Measurements from ENCODE around the gene CHST15.

The CHST15 gene

DNA sequence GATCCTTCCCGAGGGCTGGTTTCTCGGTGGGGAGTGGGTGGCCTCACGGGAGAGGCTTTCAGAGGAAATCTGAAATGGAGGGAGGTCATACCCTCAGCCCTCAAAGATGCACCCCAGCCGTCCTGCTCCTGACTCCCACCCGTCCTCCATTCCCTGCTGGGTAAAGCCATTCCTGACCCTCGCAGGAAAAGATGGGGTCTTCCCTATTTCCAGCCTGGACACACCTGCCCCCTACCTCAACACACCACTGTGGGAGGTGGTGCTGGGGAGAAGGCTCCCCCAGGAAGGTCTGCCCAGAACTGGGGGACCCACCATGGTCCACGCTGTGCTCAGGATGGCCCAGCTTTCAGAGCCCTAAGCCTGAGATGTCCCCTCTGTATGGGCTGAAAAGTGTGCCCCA lies 86.9 kb downstream of the CHST15 start:
- DNase-seq, result no peak

- DNase-seq, result no peak
Observed at GRCh38 chr10:124005991-124006392, 87.4 kb downstream of the CHST15 start.

GRCh38 chr10:124005091-124005490 lies 88.3 kb downstream of the CHST15 start:
- DNase-seq, result no peak

- no peak for DNase-seq
Observed at GRCh38 chr10:124004663-124005004, 88.8 kb downstream of the CHST15 start.

- no peak for DNase-seq
Observed at GRCh38 chr10:124003871-124004662, 89.3 kb downstream of the CHST15 start.

DNA sequence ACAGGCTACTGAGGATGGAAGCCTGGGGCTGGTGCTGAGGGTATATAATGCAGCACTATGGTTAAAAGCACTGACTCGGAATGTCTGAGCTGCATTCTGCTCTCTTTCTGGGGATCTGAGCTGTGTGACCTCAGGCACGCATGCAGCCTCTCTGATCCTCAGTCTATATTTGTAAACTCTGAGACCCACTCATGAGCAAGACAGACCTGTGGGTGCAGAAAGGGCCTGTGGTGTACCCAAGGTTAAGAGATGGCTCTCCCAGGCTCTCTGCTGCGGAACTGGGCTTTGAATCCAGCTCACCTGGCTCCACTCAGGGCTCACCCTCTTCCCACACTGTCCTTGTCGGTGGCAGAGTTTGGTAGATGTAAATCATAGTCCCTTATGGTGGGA lies 89.9 kb downstream of the CHST15 start:
- no peak for DNase-seq

DNA sequence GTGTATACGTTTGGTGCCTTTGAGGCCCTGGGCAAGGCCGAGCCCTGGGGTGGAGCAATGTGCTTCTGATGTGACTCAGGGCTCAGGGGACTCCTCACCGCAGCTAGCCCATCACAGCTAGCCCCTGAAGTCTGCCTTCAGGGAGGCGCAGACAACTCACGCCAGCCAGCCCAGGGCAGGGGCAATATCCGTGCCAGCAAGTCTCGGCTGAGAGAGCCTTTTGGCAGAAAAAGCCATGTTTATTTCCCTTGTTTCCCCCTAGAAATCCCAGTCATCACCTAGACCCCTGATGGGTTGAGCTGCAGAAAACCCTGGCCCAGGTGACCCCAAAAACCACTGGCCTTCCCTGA lies 90.4 kb downstream of the CHST15 start:
- DNase-seq, result no peak

DNA sequence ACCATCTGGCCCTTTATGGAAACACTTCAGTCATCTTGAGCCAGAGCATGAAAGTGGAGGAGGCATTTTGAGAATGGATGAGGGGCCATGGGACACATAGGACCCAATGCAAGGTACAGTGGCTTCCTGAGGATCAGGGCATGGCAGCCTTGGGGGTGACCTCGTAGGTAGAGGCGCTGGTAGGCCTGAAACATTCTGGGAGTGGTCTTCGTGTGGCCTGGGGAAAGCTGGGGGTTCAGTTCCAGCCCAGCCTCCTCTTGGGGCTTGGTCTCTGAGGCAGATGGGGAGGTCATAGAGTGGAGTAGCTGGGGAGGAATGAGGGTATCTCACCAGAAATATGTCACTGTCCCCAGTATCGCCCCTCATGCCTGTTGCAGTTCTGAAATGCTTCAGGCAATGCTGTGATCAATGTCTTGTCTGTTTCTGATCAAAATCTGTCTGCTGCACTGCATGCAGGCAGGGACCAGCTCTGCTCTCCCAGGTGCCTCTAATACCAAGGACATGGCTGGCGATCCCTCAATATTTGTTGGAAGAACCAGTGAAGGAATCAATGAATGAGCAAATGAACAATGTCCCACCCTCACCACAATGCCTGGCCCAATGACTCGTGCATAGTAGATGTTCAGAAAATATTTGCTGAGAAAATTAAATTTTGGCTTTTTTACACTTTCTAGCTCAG lies 90.9 kb downstream of the CHST15 start:
- DNase-seq, result no peak

DNA sequence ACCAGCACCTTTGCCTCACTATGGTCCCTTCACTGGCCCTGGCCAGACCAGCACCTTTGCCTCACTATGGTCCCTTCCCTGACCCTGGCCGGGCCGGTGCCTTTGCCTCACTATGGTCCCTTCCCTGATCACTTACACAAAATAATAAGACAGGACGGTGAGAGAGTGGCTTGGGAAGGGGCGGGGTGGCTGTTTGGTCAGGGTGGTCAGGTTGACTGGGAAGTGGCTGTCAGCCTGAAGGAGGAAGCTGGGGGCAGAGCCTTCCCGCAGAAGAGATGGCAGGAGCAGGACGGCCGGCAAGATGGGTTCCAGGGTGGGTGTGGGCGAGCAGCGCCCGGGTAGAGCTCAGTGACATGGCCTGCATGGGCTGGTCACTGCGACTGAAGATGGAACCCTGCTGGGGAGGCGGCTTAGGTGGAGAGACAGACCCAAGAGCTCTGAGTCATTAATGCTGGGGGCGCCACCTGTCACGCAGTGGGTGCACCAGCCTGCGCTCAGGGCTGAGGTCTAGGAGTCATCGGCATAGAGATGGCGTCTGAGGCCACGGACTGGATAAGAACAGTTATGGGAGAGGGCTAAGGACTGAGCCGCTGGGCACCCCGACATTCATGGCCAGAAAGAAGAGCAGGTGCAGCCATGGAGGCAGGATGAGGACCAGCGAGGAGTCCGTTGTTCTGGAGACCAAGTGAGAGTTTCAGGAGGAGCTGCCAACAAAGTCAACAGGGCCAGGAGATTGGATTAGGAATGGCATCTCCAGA lies 91.8 kb downstream of the CHST15 start:
- no peak for DNase-seq

- no peak for DNase-seq
Observed at GRCh38 chr10:124000792-124001201, 92.6 kb downstream of the CHST15 start.

GRCh38 chr10:123999956-124000615 lies 93.3 kb downstream of the CHST15 start:
- DNase-seq, result no peak

DNA sequence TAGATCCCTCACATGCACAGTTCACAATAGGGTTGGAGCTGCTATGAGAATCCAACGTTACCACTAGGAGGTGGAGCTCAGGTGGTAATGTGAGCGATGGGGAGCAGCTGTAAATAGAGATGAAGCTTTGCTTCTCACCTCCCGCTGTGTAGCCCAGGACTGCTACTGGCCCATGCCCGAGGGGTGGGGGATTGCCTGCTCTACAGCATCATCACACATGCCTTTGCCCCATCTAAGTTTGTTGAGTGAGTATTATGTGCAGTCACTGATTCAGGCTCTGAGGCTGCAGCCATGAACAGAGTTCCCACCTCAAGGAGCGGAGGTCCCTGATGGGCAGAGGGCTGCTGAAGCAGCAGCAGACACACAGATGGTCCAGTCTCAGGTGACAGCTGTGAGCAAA lies 94.1 kb downstream of the CHST15 start:
- DNase-seq, result no peak

GRCh38 chr10:123998197-123999141 lies 94.9 kb downstream of the CHST15 start:
- no peak for DNase-seq

DNA sequence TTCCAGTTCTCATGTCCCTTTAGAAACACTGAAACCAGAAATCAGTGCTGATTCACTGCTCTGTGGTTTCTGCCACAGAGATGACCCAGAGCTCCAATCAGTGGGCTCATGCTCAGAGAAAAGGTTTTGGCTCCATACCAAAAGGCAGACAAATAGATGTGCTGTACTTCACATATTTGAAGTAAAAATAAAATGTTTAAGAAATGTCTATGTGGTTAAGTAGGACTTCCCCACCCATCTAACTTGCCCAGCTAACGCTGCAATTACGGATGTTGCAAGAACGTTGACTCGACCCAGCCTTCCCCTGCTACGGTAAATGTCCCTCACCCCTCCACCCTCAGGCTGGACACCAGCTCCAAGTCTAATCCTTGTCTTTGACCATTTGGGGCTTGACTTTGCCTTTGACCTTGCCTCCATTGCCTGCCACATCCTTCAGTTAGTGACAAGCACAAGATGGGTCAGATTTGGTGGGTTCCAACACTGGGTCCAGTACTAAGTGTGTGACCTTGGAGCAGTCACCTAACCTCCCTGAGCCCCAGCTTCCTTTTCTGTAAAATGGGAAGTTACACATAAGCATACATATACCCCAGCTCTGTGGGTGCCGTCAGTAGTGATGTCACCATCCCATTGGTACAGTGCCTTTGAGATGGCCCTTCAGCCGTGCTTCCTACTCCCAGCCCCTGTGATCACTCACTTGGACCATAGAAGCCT lies 95.8 kb downstream of the CHST15 start:
- DNase-seq, result peak; percentile 24

DNA sequence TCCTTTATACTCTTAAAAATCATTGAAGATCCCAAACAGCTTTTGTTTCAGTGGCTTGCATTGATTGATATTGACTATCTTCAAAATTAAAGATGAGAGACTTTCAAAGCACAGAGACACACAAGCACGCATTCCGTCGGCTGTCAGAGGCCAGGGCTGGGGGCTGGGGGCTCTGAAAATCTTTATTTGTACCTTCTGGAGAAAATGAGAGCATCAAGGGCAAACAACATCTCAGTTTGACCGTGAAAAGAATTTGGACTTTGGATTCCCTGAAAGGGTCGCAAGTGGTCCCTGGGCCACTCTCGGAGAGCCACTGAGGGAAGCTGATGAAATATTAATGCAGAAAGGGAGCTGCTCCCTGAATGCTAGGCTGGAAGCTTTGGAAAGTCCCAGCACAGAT lies 96.4 kb downstream of the CHST15 start:
- no peak for DNase-seq

- no peak for DNase-seq
Observed at GRCh38 chr10:123996302-123996701, 97.1 kb downstream of the CHST15 start.

- peak; percentile 15 for DNase-seq
Observed at GRCh38 chr10:123995461-123996131, 97.8 kb downstream of the CHST15 start.

- no peak for DNase-seq
Observed at GRCh38 chr10:123995082-123995460, 98.3 kb downstream of the CHST15 start.

DNA sequence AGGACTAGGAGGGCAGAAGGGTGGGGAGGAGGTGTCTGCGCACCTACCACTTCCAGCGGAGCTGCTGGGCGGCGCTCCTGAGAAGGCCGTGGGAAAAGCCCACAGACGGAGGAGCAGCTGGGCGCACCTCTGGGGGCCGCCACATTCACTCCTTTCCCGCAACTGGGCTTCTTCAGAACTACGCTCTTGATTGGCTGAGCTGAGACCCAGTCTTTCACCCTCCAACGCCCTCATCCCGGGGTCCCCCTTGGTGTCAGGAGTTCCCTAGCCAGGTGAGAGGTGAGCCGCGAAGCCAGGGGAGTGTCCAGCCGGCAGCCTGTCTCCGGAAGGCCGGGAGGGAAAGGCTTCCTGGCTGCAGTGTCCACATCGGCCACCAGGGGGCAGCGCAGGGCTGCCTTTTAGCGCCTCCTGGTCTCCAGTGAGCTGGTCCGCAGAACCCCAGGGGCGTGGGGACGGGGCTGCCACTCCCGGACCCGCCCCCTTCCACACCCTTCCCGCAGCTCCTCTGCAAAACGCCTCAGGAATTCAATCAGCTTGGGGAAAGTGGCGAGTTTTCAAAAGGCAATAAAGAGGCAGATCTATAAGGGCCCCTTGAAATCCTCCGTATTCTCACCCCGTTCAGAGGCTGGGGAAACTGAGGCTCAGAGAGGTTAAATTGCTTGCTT lies 98.8 kb downstream of the CHST15 start:
- peak; percentile 44 for DNase-seq

All from HCEC 1CT (cell line).